GM23338 (cell line): ENCODE results near the gene C2orf72. TPM values are rescaled to one million over a fixed set of nuclear protein-coding genes. Genes with fewer than 3 reads are reported as not detected.

Experiments used
- ATAC-seq: fragments of 200-7000 bp; cut with Tn5 transposase; 3 replicates; pipeline ENCODE4 v1.9.1; 2020
- DNase-seq: peaks from one replicate; pipeline ENCODE4 v3.0.0-alpha.2; 2015; ENCODE audit warnings: low spot score
- H2AFZ ChIP-seq: fragments of 200-600 bp; sonication (generic); 2 replicates; pipeline ENCODE4 v1.8.0; 2016; ENCODE audit warnings: antibody characterized with exemption, mild to moderate bottlenecking, moderate library complexity
- H3F3A ChIP-seq: fragments of 200-600 bp; sonication (generic); replicated peaks from 2 replicates; pipeline ENCODE4 v1.8.0; 2017; ENCODE audit warnings: antibody characterized with exemption, mixed run types, low read depth
- H3K27ac ChIP-seq: fragments of 200-600 bp; sonication (generic); 2 replicates; pipeline ENCODE4 v1.6.1; 2016; ENCODE audit warnings: low read depth
- H3K27me3 ChIP-seq: fragments of 200-600 bp; sonication (generic); 2 replicates; pipeline ENCODE4 v1.8.0; 2016; ENCODE audit warnings: mild to moderate bottlenecking, mixed run types, moderate library complexity; ENCODE audit not compliant: insufficient read depth
- H3K36me3 ChIP-seq: fragments of 200-600 bp; sonication (generic); 2 replicates; pipeline ENCODE4 v1.8.0; 2016; ENCODE audit warnings: mild to moderate bottlenecking; ENCODE audit not compliant: insufficient read depth
- H3K4me1 ChIP-seq: fragments of 200-600 bp; sonication (generic); 2 replicates; pipeline ENCODE4 v1.8.0; 2016; ENCODE audit warnings: mild to moderate bottlenecking, moderate library complexity; ENCODE audit not compliant: insufficient read depth
- H3K4me2 ChIP-seq: fragments of 200-600 bp; sonication (generic); 2 replicates; pipeline ENCODE4 v1.7.1; 2017; ENCODE audit warnings: mixed run types
- H3K4me3 ChIP-seq: fragments of 200-600 bp; sonication (generic); 2 replicates; pipeline ENCODE4 v1.6.1; 2016; ENCODE audit warnings: mixed run types
- H3K79me2 ChIP-seq: fragments of 200-600 bp; sonication (generic); replicated peaks from 2 replicates; pipeline ENCODE4 v1.8.0; 2017; ENCODE audit warnings: mild to moderate bottlenecking; ENCODE audit not compliant: insufficient read depth
- H3K9me2 ChIP-seq: fragments of 200-600 bp; sonication (generic); 2 replicates; pipeline ENCODE4 v1.8.0; 2017; ENCODE audit not compliant: insufficient read depth
- H4K20me1 ChIP-seq: fragments of 200-600 bp; sonication (generic); replicated peaks from 2 replicates; pipeline ENCODE4 v1.8.0; 2017; ENCODE audit warnings: mild to moderate bottlenecking; ENCODE audit not compliant: insufficient read depth
- H3K27ac Mint-ChIP-seq: 2 replicates; pipeline ENCODE4 v1.8.0; 2020; ENCODE audit warnings: inconsistent platforms, mild to moderate bottlenecking, moderate library complexity, mixed read lengths
- H3K27me3 Mint-ChIP-seq: 3 replicates; pipeline ENCODE4 v1.8.0; 2022; ENCODE audit warnings: low read depth, mild to moderate bottlenecking, moderate library complexity, mixed read lengths, inconsistent platforms; ENCODE audit not compliant: insufficient read depth, poor library complexity
- H3K36me3 Mint-ChIP-seq: 3 replicates; pipeline ENCODE4 v1.8.0; 2021; ENCODE audit warnings: low read depth, mild to moderate bottlenecking, inconsistent platforms, moderate library complexity, mixed read lengths
- H3K4me1 Mint-ChIP-seq: 3 replicates; pipeline ENCODE4 v1.8.0; 2020; ENCODE audit warnings: mild to moderate bottlenecking, inconsistent platforms, mixed read lengths
- H3K4me3 Mint-ChIP-seq: 3 replicates; pipeline ENCODE4 v1.8.0; 2021; ENCODE audit warnings: moderate library complexity, mild to moderate bottlenecking, inconsistent platforms, mixed read lengths
- H3K9me3 Mint-ChIP-seq: 3 replicates; pipeline ENCODE4 v1.8.0; 2020; ENCODE audit warnings: moderate library complexity, mild to moderate bottlenecking, inconsistent platforms, mixed read lengths
- CREB1 ChIP-seq: fragments of 250-450 bp; sonication (Bioruptor Pico); IDR thresholded peaks from 2 replicates; pipeline ENCODE4 v1.5.0; 2020; ENCODE audit warnings: low read depth, mild to moderate bottlenecking, moderate library complexity
- EZH2 ChIP-seq: fragments of 200-600 bp; sonication (generic); IDR thresholded peaks from one replicate; pipeline ENCODE4 v1.8.0; 2017; ENCODE audit warnings: antibody characterized with exemption, mild to moderate bottlenecking, low read depth; ENCODE audit not compliant: unreplicated experiment
- JUNB ChIP-seq: IDR thresholded peaks from one replicate; pipeline ENCODE4 v1.6.1; 2016; ENCODE audit warnings: antibody characterized with exemption; ENCODE audit not compliant: unreplicated experiment
- NANOG ChIP-seq: IDR thresholded peaks from 2 replicates; pipeline ENCODE4 v1.6.1; 2016; ENCODE audit warnings: antibody characterized with exemption, borderline replicate concordance
- POLR2AphosphoS5 ChIP-seq: IDR thresholded peaks from 2 replicates; pipeline ENCODE4 v1.6.1; 2016; ENCODE audit warnings: antibody characterized with exemption, low read depth
- STAT1 ChIP-seq: IDR thresholded peaks from one replicate; pipeline ENCODE4 v1.6.1; 2016; ENCODE audit warnings: antibody characterized with exemption; ENCODE audit not compliant: unreplicated experiment
- ZNF114 ChIP-seq: fragments of 250-450 bp; sonication (Bioruptor Pico); IDR thresholded peaks from 2 replicates; pipeline ENCODE4 v1.5.0; 2020; ENCODE audit warnings: mild to moderate bottlenecking, moderate library complexity
- ZNF331 ChIP-seq: fragments of 250-450 bp; sonication (Bioruptor Pico); IDR thresholded peaks from 2 replicates; pipeline ENCODE4 v1.5.0; 2020; ENCODE audit warnings: low read depth, mild to moderate bottlenecking, moderate library complexity
- polyA plus RNA-seq: library from polyadenylated mRNA; unstranded; fragments of >200 nt; fragmentation: Nextera tagmentation; extraction: Ambion mirVana; gene quantifications from 2 replicates; pipeline ENCODE4 v1.2.1, GENCODE V29; 2016
- total RNA-seq: library from RNA; depleted of rRNA; stranded (reverse); fragments of >200 nt; shearing (Covaris generic); gene quantifications from 2 replicates; pipeline ENCODE4 v1.2.3, GENCODE V29; 2014
- TF ChIP-seq, protein P1 (sequence below), 2 experiments: fragments of 200-600 bp in 1 of 2; sonication (generic) in 1 of 2; conservative IDR thresholded peaks; 2 replicates each; pipeline versions ENCODE4 v1.5.1 to v1.6.1; 2016 to 2017; ENCODE audit warnings: antibody characterized with exemption in 2 of 2, low read depth in 2 of 2, mild to moderate bottlenecking in 2 of 2, moderate library complexity in 1 of 2
- TF ChIP-seq, protein P2 (sequence below): IDR thresholded peaks from 2 replicates; pipeline ENCODE4 v1.6.1; 2016; ENCODE audit warnings: antibody characterized with exemption
- TF ChIP-seq, protein P3 (sequence below): IDR thresholded peaks from one replicate; pipeline ENCODE4 v1.6.1; 2018; ENCODE audit warnings: antibody characterized with exemption; ENCODE audit not compliant: unreplicated experiment

Gene C2orf72
- total and polyA plus RNA-seq, 2 experiments from 2014 or later: 0.37 to 1.4 TPM

DNA sequence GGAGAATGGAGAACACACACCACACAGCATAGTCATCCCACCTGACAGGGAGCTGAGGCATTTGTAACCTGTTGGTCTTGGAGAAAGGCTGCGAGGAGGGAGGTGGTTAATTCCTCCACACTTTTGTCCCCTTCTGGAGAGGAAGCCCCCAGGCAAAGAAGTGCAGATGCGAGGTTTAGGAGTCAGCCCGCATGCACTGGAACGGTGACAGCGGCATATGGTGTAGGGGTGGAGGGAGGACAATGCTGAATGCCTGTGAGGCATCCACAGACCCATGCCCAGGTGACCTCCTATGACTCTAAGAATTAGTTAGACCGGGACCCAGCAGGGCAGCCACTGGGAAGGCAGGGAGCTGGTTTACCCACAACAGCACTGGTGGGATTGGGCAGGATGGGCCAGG is 29.2 kb upstream of the C2orf72 start:
- Histone ChIP-seq H3K79me2 (no peaks in the 10 kb centered on the region), H3K36me3 (no peaks in the 10 kb centered on the region), H3F3A (no peaks in the 10 kb centered on the region), H3K4me1 (no peaks in the 10 kb centered on the region), H3K4me3 (no peak overlapping the region), H2AFZ (no peak overlapping the region), H3K9me2 (no peaks in the 10 kb centered on the region), H3K27ac (no peak overlapping the region), H4K20me1 (no peaks in the 10 kb centered on the region), H3K27me3 (no peaks in the 10 kb centered on the region), H3K4me2 (no peak overlapping the region)
- peaks cover 19% of the 10 kb centered on the region for H3K9me3 Mint-ChIP-seq
- peaks cover 12% of the 10 kb centered on the region for H3K27me3 Mint-ChIP-seq
- H3K4me3 Mint-ChIP-seq: no peak overlapping the region
- peaks cover 10% of the 10 kb centered on the region for H3K36me3 Mint-ChIP-seq
- TF ChIP-seq, protein P1, sequence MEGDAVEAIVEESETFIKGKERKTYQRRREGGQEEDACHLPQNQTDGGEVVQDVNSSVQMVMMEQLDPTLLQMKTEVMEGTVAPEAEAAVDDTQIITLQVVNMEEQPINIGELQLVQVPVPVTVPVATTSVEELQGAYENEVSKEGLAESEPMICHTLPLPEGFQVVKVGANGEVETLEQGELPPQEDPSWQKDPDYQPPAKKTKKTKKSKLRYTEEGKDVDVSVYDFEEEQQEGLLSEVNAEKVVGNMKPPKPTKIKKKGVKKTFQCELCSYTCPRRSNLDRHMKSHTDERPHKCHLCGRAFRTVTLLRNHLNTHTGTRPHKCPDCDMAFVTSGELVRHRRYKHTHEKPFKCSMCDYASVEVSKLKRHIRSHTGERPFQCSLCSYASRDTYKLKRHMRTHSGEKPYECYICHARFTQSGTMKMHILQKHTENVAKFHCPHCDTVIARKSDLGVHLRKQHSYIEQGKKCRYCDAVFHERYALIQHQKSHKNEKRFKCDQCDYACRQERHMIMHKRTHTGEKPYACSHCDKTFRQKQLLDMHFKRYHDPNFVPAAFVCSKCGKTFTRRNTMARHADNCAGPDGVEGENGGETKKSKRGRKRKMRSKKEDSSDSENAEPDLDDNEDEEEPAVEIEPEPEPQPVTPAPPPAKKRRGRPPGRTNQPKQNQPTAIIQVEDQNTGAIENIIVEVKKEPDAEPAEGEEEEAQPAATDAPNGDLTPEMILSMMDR (conservative IDR thresholded peaks at IDR 0.05; ENCODE audit: low read depth in 2 of 2): no peak
- TF ChIP-seq NANOG (no peak), ZNF331 (CRISPR knock-in tag) (no peak)
- no peak for ATAC-seq
- no peak overlapping the region for H3K27ac Mint-ChIP-seq
- peaks cover 4% of the 10 kb centered on the region for H3K4me1 Mint-ChIP-seq
- DNase-seq: no peak

DNA sequence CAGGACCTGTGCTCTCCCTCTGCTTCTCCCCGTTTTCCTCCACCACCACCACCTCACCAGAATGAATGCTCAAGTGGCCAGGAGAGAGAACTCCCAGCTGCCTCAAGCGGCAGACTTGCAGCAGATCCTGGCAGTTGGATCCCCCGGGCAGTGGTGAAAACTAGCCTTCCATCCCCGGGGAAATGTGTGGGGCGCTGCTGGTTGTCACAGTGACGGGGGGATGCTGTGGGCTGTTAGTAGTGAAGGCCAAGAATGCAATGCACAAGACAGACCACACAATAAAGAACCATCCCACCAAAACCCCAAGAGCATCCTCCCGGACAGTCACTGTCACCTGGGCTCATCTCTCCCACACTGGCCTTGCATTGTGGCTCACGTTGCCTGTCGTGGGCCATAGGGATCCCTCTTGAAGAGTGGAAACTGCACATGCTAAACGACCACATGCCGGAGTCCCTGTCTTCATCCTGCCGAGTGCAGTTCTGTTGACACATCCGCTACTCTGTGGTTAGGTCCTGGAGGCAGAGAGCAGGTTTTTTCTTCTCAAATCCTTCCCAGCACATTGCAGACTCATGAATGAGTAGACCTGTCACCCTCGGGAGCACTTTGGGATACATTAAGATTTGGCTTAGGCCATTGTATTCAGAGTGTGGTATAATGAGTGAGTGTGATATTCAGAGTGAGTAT is 27.9 kb upstream of the C2orf72 start:
- peaks cover 10% of the 10 kb centered on the region for H3K27me3 Mint-ChIP-seq
- no peak; the same call in 2 of the 3 replicates for ATAC-seq
- Histone ChIP-seq H3K9me2 (no peaks in the 10 kb centered on the region), H3K4me3 (no peak overlapping the region), H3K27ac (no peak overlapping the region), H3F3A (no peaks in the 10 kb centered on the region), H3K27me3 (no peaks in the 10 kb centered on the region), H3K4me2 (no peak overlapping the region), H4K20me1 (no peaks in the 10 kb centered on the region), H2AFZ (peak overlapping the region; percentile 59; the same call in 1 of the 2 replicates), H3K4me1 (no peaks in the 10 kb centered on the region), H3K36me3 (no peaks in the 10 kb centered on the region), H3K79me2 (no peaks in the 10 kb centered on the region)
- H3K4me1 Mint-ChIP-seq: peaks cover 9% of the 10 kb centered on the region
- DNase-seq: no peak
- no peak overlapping the region for H3K27ac Mint-ChIP-seq
- no peak overlapping the region for H3K4me3 Mint-ChIP-seq
- H3K9me3 Mint-ChIP-seq: peaks cover 14% of the 10 kb centered on the region
- peaks cover 10% of the 10 kb centered on the region for H3K36me3 Mint-ChIP-seq
- TF ChIP-seq, protein P2, sequence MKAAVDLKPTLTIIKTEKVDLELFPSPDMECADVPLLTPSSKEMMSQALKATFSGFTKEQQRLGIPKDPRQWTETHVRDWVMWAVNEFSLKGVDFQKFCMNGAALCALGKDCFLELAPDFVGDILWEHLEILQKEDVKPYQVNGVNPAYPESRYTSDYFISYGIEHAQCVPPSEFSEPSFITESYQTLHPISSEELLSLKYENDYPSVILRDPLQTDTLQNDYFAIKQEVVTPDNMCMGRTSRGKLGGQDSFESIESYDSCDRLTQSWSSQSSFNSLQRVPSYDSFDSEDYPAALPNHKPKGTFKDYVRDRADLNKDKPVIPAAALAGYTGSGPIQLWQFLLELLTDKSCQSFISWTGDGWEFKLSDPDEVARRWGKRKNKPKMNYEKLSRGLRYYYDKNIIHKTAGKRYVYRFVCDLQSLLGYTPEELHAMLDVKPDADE: no peak
- TF ChIP-seq ZNF114 (CRISPR knock-in tag) (no peak), CREB1 (no peak), JUNB (no peak), NANOG (no peak), STAT1 (no peak), EZH2 (no peak), POLR2AphosphoS5 (no peak)
- TF ChIP-seq, protein P1 (conservative IDR thresholded peaks at IDR 0.05; ENCODE audit: low read depth in 2 of 2): no peak
- TF ChIP-seq, protein P3, sequence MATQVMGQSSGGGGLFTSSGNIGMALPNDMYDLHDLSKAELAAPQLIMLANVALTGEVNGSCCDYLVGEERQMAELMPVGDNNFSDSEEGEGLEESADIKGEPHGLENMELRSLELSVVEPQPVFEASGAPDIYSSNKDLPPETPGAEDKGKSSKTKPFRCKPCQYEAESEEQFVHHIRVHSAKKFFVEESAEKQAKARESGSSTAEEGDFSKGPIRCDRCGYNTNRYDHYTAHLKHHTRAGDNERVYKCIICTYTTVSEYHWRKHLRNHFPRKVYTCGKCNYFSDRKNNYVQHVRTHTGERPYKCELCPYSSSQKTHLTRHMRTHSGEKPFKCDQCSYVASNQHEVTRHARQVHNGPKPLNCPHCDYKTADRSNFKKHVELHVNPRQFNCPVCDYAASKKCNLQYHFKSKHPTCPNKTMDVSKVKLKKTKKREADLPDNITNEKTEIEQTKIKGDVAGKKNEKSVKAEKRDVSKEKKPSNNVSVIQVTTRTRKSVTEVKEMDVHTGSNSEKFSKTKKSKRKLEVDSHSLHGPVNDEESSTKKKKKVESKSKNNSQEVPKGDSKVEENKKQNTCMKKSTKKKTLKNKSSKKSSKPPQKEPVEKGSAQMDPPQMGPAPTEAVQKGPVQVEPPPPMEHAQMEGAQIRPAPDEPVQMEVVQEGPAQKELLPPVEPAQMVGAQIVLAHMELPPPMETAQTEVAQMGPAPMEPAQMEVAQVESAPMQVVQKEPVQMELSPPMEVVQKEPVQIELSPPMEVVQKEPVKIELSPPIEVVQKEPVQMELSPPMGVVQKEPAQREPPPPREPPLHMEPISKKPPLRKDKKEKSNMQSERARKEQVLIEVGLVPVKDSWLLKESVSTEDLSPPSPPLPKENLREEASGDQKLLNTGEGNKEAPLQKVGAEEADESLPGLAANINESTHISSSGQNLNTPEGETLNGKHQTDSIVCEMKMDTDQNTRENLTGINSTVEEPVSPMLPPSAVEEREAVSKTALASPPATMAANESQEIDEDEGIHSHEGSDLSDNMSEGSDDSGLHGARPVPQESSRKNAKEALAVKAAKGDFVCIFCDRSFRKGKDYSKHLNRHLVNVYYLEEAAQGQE: no peak
